ENCODE results near the gene NOTCH1.

DNA sequence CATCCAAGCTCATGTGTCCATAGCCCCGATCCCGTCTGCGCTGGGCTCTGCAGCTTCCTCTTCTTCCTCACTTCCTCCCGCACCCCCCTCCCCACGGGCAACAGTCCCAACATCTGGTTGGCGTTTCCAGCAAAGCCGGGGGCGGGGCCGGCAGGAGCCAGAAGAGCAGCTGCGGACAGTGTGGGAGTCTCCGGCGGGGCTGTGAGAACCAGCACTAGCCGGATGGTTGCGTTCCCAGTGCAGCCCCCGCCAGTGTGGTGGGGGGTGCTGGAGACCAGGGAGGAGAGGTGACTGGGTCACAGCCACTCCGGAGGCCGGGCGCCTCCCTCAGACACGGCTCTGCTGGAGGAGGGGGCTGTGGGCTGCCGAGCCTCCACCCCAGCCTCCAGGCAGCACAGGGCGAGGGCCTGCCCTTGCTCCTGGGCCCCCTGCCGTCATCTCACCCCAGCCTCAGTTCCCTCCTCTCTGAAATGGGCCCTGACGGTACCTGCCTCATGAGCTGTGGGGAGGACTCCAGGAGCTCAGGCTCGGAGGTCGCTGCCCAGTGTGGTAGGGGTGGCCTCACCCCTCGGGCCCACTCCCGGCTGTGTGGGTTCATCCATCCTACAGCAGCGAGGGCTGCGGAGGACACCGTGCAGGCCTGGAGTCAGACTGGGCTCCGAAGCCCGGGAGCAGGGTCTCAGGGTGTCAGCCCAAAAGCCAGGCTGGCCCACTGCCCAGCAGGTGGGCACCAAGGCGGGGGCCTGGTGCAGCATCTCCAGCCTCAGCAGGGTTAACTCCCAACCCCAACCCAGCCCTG lies 41.5 kb upstream of the NOTCH1 start:
- TF ChIP-seq, protein P1, sequence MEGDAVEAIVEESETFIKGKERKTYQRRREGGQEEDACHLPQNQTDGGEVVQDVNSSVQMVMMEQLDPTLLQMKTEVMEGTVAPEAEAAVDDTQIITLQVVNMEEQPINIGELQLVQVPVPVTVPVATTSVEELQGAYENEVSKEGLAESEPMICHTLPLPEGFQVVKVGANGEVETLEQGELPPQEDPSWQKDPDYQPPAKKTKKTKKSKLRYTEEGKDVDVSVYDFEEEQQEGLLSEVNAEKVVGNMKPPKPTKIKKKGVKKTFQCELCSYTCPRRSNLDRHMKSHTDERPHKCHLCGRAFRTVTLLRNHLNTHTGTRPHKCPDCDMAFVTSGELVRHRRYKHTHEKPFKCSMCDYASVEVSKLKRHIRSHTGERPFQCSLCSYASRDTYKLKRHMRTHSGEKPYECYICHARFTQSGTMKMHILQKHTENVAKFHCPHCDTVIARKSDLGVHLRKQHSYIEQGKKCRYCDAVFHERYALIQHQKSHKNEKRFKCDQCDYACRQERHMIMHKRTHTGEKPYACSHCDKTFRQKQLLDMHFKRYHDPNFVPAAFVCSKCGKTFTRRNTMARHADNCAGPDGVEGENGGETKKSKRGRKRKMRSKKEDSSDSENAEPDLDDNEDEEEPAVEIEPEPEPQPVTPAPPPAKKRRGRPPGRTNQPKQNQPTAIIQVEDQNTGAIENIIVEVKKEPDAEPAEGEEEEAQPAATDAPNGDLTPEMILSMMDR (tag by site-specific recombination; IDR thresholded peaks at IDR 0.05): no peak
- TF ChIP-seq, protein P2, sequence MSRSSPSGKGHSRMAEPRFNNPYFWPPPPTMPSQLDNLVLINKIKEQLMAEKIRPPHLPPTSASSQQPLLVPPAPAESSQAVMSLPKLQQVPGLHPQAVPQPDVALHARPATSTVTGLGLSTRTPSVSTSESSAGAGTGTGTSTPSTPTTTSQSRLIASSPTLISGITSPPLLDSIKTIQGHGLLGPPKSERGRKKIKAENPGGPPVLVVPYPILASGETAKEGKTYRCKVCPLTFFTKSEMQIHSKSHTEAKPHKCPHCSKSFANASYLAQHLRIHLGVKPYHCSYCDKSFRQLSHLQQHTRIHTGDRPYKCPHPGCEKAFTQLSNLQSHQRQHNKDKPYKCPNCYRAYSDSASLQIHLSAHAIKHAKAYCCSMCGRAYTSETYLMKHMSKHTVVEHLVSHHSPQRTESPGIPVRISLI (tag by site-specific recombination; IDR thresholded peaks at IDR 0.05): no peak
- no peak for TF ChIP-seq MYNN (tag by site-specific recombination; IDR thresholded peaks at IDR 0.05; ENCODE audit: borderline replicate concordance)
